CD8-positive, alpha-beta memory T cell (primary cell): ENCODE measurements around the gene PRKAR1B. TPM values are rescaled to one million over a fixed set of nuclear protein-coding genes. Genes with fewer than 3 reads are reported as not detected.

Experiments
- CTCF ChIA-PET: fragments of 350-600 bp; sonication (Branson Sonifier 250); formaldehyde crosslinking; loops from one replicate; lab custom pipeline; 2021; ENCODE audit warnings: antibody characterized with exemption; lab: Charles Lee
- POLR2A ChIA-PET: fragments of 350-600 bp; sonication (Branson Sonifier 250); formaldehyde crosslinking; loops from one replicate; lab custom pipeline; 2021; ENCODE audit warnings: antibody characterized with exemption; lab: Charles Lee
- DNase-seq, 5 donors: peaks; one replicate each; pipeline versions ENCODE4 v3.0.0 to v3.0.0-alpha.2; 2020 to 2022; ENCODE audit warnings: mixed read lengths in 1 of 5
- H3K27ac ChIP-seq: one replicate; pipeline ENCODE4 v1.7.0; 2013; ENCODE audit warnings: low read depth, mild to moderate bottlenecking, low read length, moderate library complexity
- H3K27me3 ChIP-seq: 2 replicates; pipeline ENCODE4 v1.7.0; 2013; ENCODE audit warnings: low read length, mild to moderate bottlenecking; ENCODE audit not compliant: insufficient read depth, poor library complexity, severe bottlenecking
- H3K36me3 ChIP-seq: 2 replicates; pipeline ENCODE4 v1.7.0; 2013; ENCODE audit warnings: mild to moderate bottlenecking, low read length, moderate library complexity; ENCODE audit not compliant: insufficient read depth
- H3K4me1 ChIP-seq: 2 replicates; pipeline ENCODE4 v1.7.0; 2013; ENCODE audit warnings: mild to moderate bottlenecking, low read length, moderate library complexity; ENCODE audit not compliant: insufficient read depth
- H3K4me3 ChIP-seq: 2 replicates; pipeline ENCODE4 v1.7.0; 2013; ENCODE audit warnings: mild to moderate bottlenecking, low read length
- H3K9me3 ChIP-seq: 2 replicates; pipeline ENCODE4 v1.7.0; 2013; ENCODE audit warnings: mild to moderate bottlenecking, low read length
- H3K27ac Mint-ChIP-seq, 8 donors: one replicate each; pipeline ENCODE4 v1.8.0; 2020 to 2021; ENCODE audit warnings: mixed read lengths in 8 of 8, mild to moderate bottlenecking in 6 of 8, inconsistent platforms in 3 of 8, moderate library complexity in 3 of 8
- H3K27me3 Mint-ChIP-seq, 2 donors: one replicate each; pipeline ENCODE4 v1.8.0; 2020 to 2021; ENCODE audit warnings: mixed read lengths in 2 of 2, mild to moderate bottlenecking in 1 of 2, moderate library complexity in 1 of 2
- H3K36me3 Mint-ChIP-seq, 3 donors: one replicate each; pipeline ENCODE4 v1.8.0; 2020 to 2021; ENCODE audit warnings: mixed read lengths in 3 of 3, inconsistent platforms in 1 of 3, mild to moderate bottlenecking in 1 of 3
- H3K4me1 Mint-ChIP-seq, 3 donors: one replicate each; pipeline ENCODE4 v1.8.0; 2020 to 2021; ENCODE audit warnings: mixed read lengths in 3 of 3, inconsistent platforms in 1 of 3, mild to moderate bottlenecking in 1 of 3
- H3K4me3 Mint-ChIP-seq, 7 donors: one replicate each; pipeline ENCODE4 v1.8.0; 2020 to 2021; ENCODE audit warnings: mixed read lengths in 7 of 7, mild to moderate bottlenecking in 6 of 7, moderate library complexity in 4 of 7, inconsistent platforms in 2 of 7
- H3K9me3 Mint-ChIP-seq, 5 donors: one replicate each; pipeline ENCODE4 v1.8.0; 2020 to 2022; ENCODE audit warnings: mixed read lengths in 5 of 5, mild to moderate bottlenecking in 3 of 5, moderate library complexity in 2 of 5, inconsistent platforms in 1 of 5
- polyA plus RNA-seq: library from polyadenylated mRNA; unstranded; fragments of 300-500 nt; fragmentation: Illumina TruSeq; gene quantifications from one replicate; pipeline ENCODE4 v1.2.3, GENCODE V29; 2021
- total RNA-seq, 2 experiments: library from RNA; stranded (reverse); gene quantifications; one replicate each; pipeline ENCODE4 v1.2.3, GENCODE V29; 2021

Gene PRKAR1B
- total and polyA plus RNA-seq, 3 experiments from 2014 or later: 8.1 to 32.4 (median 28.3) TPM

DNA sequence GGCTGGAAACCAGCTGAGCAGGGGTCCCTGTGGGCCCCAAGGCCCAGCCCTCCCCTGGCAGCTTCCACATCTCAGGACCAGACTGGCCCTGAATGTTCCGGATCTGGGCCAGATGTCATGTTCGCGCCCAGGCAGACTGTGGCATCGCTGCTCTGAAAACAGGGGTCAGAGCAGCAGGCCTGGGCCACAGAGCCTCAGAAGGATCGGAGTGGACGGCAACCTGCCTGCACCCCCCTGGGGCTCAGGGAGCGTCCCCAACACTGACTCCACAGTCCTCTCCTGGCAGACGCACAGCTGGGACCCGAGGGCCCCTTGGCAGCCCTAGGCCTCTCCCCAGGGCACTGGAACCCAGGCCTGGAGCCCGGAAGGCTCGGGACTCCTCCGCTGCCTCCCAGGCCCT is 91.9 kb downstream of the PRKAR1B start:
- no peaks in the 10 kb centered on the region for H3K36me3 ChIP-seq
- H3K27me3 ChIP-seq: no peaks in the 10 kb centered on the region
- no peaks in the 10 kb centered on the region for H3K9me3 ChIP-seq
- Mint-ChIP-seq H3K27me3 (no peaks in the 10 kb centered on the region), H3K36me3 (no peaks in the 10 kb centered on the region), H3K9me3 (no peaks in the 10 kb centered on the region), H3K4me1 (peaks cover 7 to 9% (median 8%) of the 10 kb centered on the region in 3 donors), H3K27ac (no peak overlapping the region), H3K4me3 (no peak overlapping the region)
- ChIA-PET CTCF (interaction anchor here (1.2 to 3.8 kb wide), 3 partner anchors 9 to 313 kb away, joined by 3 to 21 read pairs (median 6); no protein-coding TSS in a partner anchor), POLR2A (no interaction called here)
- peak overlapping the region; percentile 24 for H3K27ac ChIP-seq
- H3K4me3 ChIP-seq: no peak overlapping the region
- DNase-seq: no peak
- no peaks in the 10 kb centered on the region for H3K4me1 ChIP-seq

GRCh38 chr7:633381-634018 is 93.6 kb downstream of the PRKAR1B start:
- Mint-ChIP-seq H3K9me3 (no peaks in the 10 kb centered on the region), H3K36me3 (no peaks in the 10 kb centered on the region), H3K4me1 (peaks cover 0 to 2% (median 2%) of the 10 kb centered on the region in 3 donors), H3K4me3 (no peak overlapping the region), H3K27ac (peak overlapping the region in 2 of 8 donors; percentile 43 to 45), H3K27me3 (no peaks in the 10 kb centered on the region)
- ChIA-PET CTCF (no interaction called here), POLR2A (no interaction called here)
- H3K36me3 ChIP-seq: no peaks in the 10 kb centered on the region
- H3K27ac ChIP-seq: no peak overlapping the region
- no peak for DNase-seq
- no peaks in the 10 kb centered on the region for H3K4me1 ChIP-seq
- H3K27me3 ChIP-seq: no peaks in the 10 kb centered on the region
- no peak overlapping the region for H3K4me3 ChIP-seq
- no peaks in the 10 kb centered on the region for H3K9me3 ChIP-seq

DNA sequence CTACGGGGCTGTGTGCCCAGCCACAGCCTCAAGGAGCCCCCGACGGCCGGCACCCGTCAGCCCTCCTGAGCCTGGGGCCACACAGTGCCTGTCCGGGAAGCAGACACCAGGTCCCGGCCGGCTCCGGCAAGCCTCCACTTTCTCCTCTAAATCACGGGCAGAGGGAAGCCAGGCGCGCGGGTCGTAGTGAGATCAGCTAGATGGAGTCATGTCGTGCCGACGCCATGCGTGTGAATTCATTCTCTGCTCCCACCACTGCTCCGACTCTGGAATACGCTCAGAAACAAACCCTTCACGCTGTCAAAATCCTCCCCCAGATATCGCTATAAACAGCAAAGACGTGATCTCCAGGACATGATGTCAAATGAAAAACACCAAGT is 94.3 kb downstream of the PRKAR1B start:
- peaks cover 0 to 2% (median 2%) of the 10 kb centered on the region in 3 donors for H3K4me1 Mint-ChIP-seq
- Histone ChIP-seq H3K4me1 (no peaks in the 10 kb centered on the region), H3K9me3 (no peaks in the 10 kb centered on the region), H3K4me3 (no peak overlapping the region), H3K27ac (no peak overlapping the region), H3K27me3 (no peaks in the 10 kb centered on the region), H3K36me3 (no peaks in the 10 kb centered on the region)
- POLR2A ChIA-PET: interaction anchor here (0.6 kb wide), 1 partner anchor 16 kb away, joined by 9 read pairs; no protein-coding TSS in a partner anchor
- H3K9me3 Mint-ChIP-seq: no peaks in the 10 kb centered on the region
- no peak for DNase-seq
- H3K27me3 Mint-ChIP-seq: no peaks in the 10 kb centered on the region
- H3K36me3 Mint-ChIP-seq: no peaks in the 10 kb centered on the region
- CTCF ChIA-PET: no interaction called here
- peak overlapping the region in 1 of 8 donors; percentile 55 for H3K27ac Mint-ChIP-seq
- H3K4me3 Mint-ChIP-seq: no peak overlapping the region

DNA sequence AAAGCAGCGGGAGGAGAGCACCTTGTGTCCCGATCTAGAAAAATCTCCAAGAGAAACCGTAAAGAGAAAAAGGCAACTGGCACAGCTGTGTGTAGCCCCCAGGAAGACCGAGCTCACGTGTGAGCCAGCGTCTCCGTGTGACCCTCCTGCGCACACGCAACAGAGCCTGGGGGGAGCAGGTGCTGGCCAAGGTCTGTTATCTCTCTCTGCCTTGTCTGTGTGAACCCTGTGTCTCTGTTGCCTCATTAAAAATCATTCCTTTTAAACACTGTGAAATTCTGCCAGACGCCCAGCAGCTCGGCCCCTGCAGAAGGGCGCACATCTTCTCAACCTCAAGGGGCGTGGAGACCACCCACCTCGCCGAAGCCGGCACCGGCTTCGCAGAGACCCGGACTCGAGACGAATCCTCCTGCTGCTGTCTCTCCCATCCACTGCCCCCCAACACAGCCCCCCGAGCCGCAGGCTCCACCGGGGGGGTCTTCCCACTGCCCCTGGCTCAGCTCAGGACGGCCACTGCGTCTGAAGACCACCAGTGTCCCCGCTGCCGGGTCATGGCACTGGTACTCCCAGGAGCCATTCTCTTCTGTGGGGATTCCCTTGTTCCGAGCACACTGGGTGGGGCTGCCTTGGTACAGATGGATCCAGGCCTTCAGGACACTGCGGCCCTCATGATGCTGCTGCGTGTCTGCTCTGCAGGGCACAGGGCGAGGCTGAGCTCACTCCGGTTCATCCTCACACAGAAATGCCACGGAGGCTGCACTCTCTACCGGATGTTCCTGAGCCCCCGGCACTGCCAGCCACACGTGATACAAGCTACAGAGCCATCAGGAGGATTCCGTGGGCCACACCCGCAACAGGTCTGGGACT is 94.9 kb downstream of the PRKAR1B start:
- no peaks in the 10 kb centered on the region for H3K36me3 Mint-ChIP-seq
- Histone ChIP-seq H3K27me3 (no peaks in the 10 kb centered on the region), H3K4me3 (no peak overlapping the region), H3K27ac (no peak overlapping the region), H3K36me3 (no peaks in the 10 kb centered on the region), H3K4me1 (no peaks in the 10 kb centered on the region), H3K9me3 (no peaks in the 10 kb centered on the region)
- H3K4me1 Mint-ChIP-seq: peaks cover 0 to 2% (median 2%) of the 10 kb centered on the region in 3 donors
- H3K4me3 Mint-ChIP-seq: no peak overlapping the region
- ChIA-PET POLR2A (interaction anchor here (0.6 kb wide), 1 partner anchor 15 kb away, joined by 9 read pairs; no protein-coding TSS in a partner anchor), CTCF (no interaction called here)
- no peaks in the 10 kb centered on the region for H3K9me3 Mint-ChIP-seq
- no peaks in the 10 kb centered on the region for H3K27me3 Mint-ChIP-seq
- H3K27ac Mint-ChIP-seq: peak overlapping the region in 1 of 8 donors; percentile 58
- no peak for DNase-seq

GRCh38 chr7:631291-631711 is 95.8 kb downstream of the PRKAR1B start:
- POLR2A ChIA-PET: no interaction called here
- H3K4me1 Mint-ChIP-seq: peaks cover 0 to under 1% (median under 1%) of the 10 kb centered on the region in 3 donors

GRCh38 chr7:630539-630938 is 96.5 kb downstream of the PRKAR1B start:
- POLR2A ChIA-PET: no interaction called here

More at GRCh38 chr7:631291-631711, 95.8 kb downstream of the PRKAR1B start:
- H3K27ac ChIP-seq: no peak overlapping the region
- no peaks in the 10 kb centered on the region for H3K4me1 ChIP-seq
- H3K36me3 ChIP-seq: no peaks in the 10 kb centered on the region
- DNase-seq: no peak
- no peaks in the 10 kb centered on the region for H3K27me3 ChIP-seq
- H3K4me3 ChIP-seq: no peak overlapping the region
- H3K9me3 ChIP-seq: no peaks in the 10 kb centered on the region
- Mint-ChIP-seq H3K27ac (no peak overlapping the region), H3K27me3 (no peaks in the 10 kb centered on the region), H3K9me3 (no peaks in the 10 kb centered on the region), H3K36me3 (no peaks in the 10 kb centered on the region), H3K4me3 (no peak overlapping the region)
- CTCF ChIA-PET: interaction anchor here (1.2 kb wide), 1 partner anchor 36 kb away, joined by 3 read pairs; no protein-coding TSS in a partner anchor

DNA sequence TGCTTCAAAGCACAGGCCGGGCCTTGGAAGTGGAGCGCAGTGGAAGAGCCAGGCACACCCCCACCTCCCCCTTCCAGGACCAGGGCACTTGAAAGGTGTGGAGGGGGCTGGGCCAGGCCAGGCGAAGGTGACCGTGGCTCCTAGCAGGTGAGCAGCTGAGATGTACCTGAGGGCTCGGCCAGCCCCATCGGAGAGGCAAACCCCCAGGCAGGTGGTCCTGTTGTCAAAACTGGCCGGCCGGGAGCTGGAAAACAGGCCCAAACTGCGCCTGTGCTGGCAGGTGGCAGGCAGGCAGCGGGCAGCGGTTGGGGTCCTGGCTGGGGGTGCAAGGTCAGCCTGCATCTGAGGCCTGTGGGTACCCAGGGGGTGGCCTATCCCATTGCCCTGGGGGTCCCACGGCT is 97.0 kb downstream of the PRKAR1B start:
- Histone ChIP-seq H3K27ac (no peak overlapping the region), H3K4me1 (no peaks in the 10 kb centered on the region), H3K9me3 (peaks cover 4% of the 10 kb centered on the region), H3K27me3 (no peaks in the 10 kb centered on the region), H3K36me3 (no peaks in the 10 kb centered on the region), H3K4me3 (no peak overlapping the region)
- ChIA-PET CTCF (no interaction called here), POLR2A (no interaction called here)
- no peak for DNase-seq
- Mint-ChIP-seq H3K27ac (peak overlapping the region in 1 of 8 donors; percentile 37), H3K4me3 (no peak overlapping the region), H3K36me3 (peaks cover 2 to 7% (median 2%) of the 10 kb centered on the region in 3 donors), H3K4me1 (no peaks in the 10 kb centered on the region), H3K27me3 (no peaks in the 10 kb centered on the region), H3K9me3 (peaks cover 4 to 7% (median 5%) of the 10 kb centered on the region in 5 donors)

More at GRCh38 chr7:630539-630938, 96.5 kb downstream of the PRKAR1B start:
- H3K4me1 Mint-ChIP-seq: no peaks in the 10 kb centered on the region
- H3K36me3 Mint-ChIP-seq: peaks cover 0 to 4% (median 2%) of the 10 kb centered on the region in 3 donors
- DNase-seq: no peak
- Histone ChIP-seq H3K4me3 (no peak overlapping the region), H3K36me3 (no peaks in the 10 kb centered on the region), H3K27me3 (no peaks in the 10 kb centered on the region), H3K9me3 (peaks cover under 1% of the 10 kb centered on the region), H3K4me1 (no peaks in the 10 kb centered on the region), H3K27ac (no peak overlapping the region)
- no peak overlapping the region for H3K4me3 Mint-ChIP-seq
- CTCF ChIA-PET: interaction anchor here (1.2 kb wide), 1 partner anchor 35 kb away, joined by 3 read pairs; no protein-coding TSS in a partner anchor
- peaks cover 2 to 6% (median 3%) of the 10 kb centered on the region in 5 donors for H3K9me3 Mint-ChIP-seq
- no peaks in the 10 kb centered on the region for H3K27me3 Mint-ChIP-seq
- H3K27ac Mint-ChIP-seq: peak overlapping the region in 1 of 8 donors; percentile 37

DNA sequence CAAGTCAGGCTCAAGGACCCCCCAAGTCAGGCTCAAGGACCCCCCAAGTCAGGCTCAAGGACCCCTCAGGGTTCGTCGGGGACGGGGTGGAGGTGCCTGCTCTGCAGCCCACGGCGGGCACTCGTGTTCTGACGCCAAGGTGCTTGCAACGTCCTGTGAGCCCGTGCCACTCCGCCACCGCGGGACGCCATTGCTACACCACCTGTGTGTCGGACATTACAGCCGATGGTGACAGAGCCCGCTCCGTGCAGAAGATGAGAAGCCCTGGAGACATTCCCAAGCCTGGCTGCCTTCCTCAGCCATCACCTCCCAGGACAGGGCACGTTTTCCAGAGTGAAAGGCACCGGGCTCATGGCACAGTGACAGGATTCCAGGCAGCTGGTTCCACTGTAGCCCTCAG is 98.3 kb downstream of the PRKAR1B start:
- no peak overlapping the region for H3K27ac ChIP-seq
- H3K4me3 ChIP-seq: no peak overlapping the region
- ChIA-PET CTCF (no interaction called here), POLR2A (no interaction called here)
- no peaks in the 10 kb centered on the region for H3K4me1 ChIP-seq
- no peaks in the 10 kb centered on the region for H3K36me3 ChIP-seq
- peaks cover 10% of the 10 kb centered on the region for H3K9me3 ChIP-seq
- Mint-ChIP-seq H3K4me3 (no peak overlapping the region), H3K27ac (no peak overlapping the region), H3K9me3 (peaks cover 11 to 16% (median 13%) of the 10 kb centered on the region in 5 donors), H3K27me3 (no peaks in the 10 kb centered on the region), H3K4me1 (no peaks in the 10 kb centered on the region), H3K36me3 (peaks cover 6 to 15% (median 10%) of the 10 kb centered on the region in 3 donors)
- H3K27me3 ChIP-seq: no peaks in the 10 kb centered on the region
- DNase-seq: peak in 1 of 5 donors; percentile 39
